ENCODE measurements around the gene DHDH.

- TF ChIP-seq CTCF (conservative IDR thresholded peaks at IDR 0.05; ENCODE audit: low read depth in 2 of 2): no peak
- no peak for TF ChIP-seq POLR2AphosphoS5 (IDR thresholded peaks at IDR 0.05; ENCODE audit: low read depth)
- TF ChIP-seq EZH2 (IDR thresholded peaks at IDR 0.05; ENCODE audit: low read depth, unreplicated experiment): no peak
- no peak for TF ChIP-seq EZH2phosphoT487 (IDR thresholded peaks at IDR 0.05; ENCODE audit: unreplicated experiment)
- no peak for TF ChIP-seq REST (IDR thresholded peaks at IDR 0.05; ENCODE audit: unreplicated experiment)
- no peak for TF ChIP-seq NANOG (IDR thresholded peaks at IDR 0.05; ENCODE audit: borderline replicate concordance)
- no peak for TF ChIP-seq ZNF114 (CRISPR knock-in tag; IDR thresholded peaks at IDR 0.05)
- no peak for TF ChIP-seq ZNF462 (CRISPR knock-in tag; IDR thresholded peaks at IDR 0.05)
- TF ChIP-seq CREB1 (CRISPR knock-in tag; IDR thresholded peaks at IDR 0.05; ENCODE audit: low read depth): no peak
These were observed 22.7 kb upstream of the DHDH start for GRCh38 chr19:48910803-48911202.

Data from GM23338 (cell line).